Measurements from ENCODE around the gene VPS35.

GRCh38 chr16:46658925-46659324 is 30.1 kb downstream of the VPS35 start:
- no peak for TF ChIP-seq ARNT (IDR thresholded peaks at IDR 0.05)
- no peak for TF ChIP-seq TARDBP (IDR thresholded peaks at IDR 0.05)
- TF ChIP-seq ELF4 (IDR thresholded peaks at IDR 0.05) = no peak
- no peak for TF ChIP-seq CTBP1 (IDR thresholded peaks at IDR 0.05; ENCODE audit: borderline replicate concordance)
- no peak for TF ChIP-seq SUZ12 (IDR thresholded peaks at IDR 0.05)
- TF ChIP-seq ZNF384 (IDR thresholded peaks at IDR 0.05) = no peak
- no peak for TF ChIP-seq SP1 (IDR thresholded peaks at IDR 0.05)
- no peak for TF ChIP-seq FOXK2 (IDR thresholded peaks at IDR 0.05)
- TF ChIP-seq NFRKB (IDR thresholded peaks at IDR 0.05) = no peak
- no peak for TF ChIP-seq FOXM1 (IDR thresholded peaks at IDR 0.05; ENCODE audit: borderline replicate concordance)
